Gastrocnemius medialis (tissue), 4 donors: ENCODE data around the gene CDH4. TPM values are rescaled to one million over a fixed set of nuclear protein-coding genes. Genes with fewer than 3 reads are reported as not detected.

Experiments
- ATAC-seq, 2 donors: fragments of 150-250 bp; one replicate each; pipeline ENCODE4 v1.9.1; 2016
- DNase-seq, 2 donors: peaks; one replicate each; pipeline ENCODE4 v3.0.0-alpha.2; 2019
- H3K27ac ChIP-seq, 4 donors: fragments of 200-600 bp; sonication (generic); 1 replicate in 1 of 4; 2 replicates in 3 of 4; pipeline ENCODE4 v1.5.1; 2016 to 2018; ENCODE audit warnings: mild to moderate bottlenecking in 2 of 4, moderate library complexity in 1 of 4
- H3K27me3 ChIP-seq, 3 donors: fragments of 200-600 bp; sonication (generic) in 2 of 3; 1 replicate in 1 of 3; 2 replicates in 2 of 3; pipeline versions ENCODE4 v1.5.1 to v1.6.0; 2016 to 2019; ENCODE audit warnings: mild to moderate bottlenecking in 1 of 3, moderate library complexity in 1 of 3
- H3K36me3 ChIP-seq, 2 donors: fragments of 200-600 bp; sonication (generic) in 1 of 2; one replicate each; pipeline ENCODE4 v1.5.1; 2017 to 2018
- H3K4me1 ChIP-seq, 2 donors: fragments of 200-600 bp; sonication (generic) in 1 of 2; one replicate each; pipeline ENCODE4 v1.5.1; 2016 to 2017; ENCODE audit warnings: mild to moderate bottlenecking in 2 of 2
- H3K4me3 ChIP-seq, 4 donors: fragments of 200-600 bp; sonication (generic) in 3 of 4; 1 replicate in 1 of 4; 2 replicates in 3 of 4; pipeline ENCODE4 v1.5.1; 2016 to 2019; ENCODE audit warnings: mild to moderate bottlenecking in 2 of 4
- H3K9me3 ChIP-seq, 3 donors: fragments of 200-600 bp; sonication (generic) in 2 of 3; 1 replicate in 1 of 3; 2 replicates in 2 of 3; pipeline ENCODE4 v1.5.1; 2016 to 2019
- CTCF ChIP-seq, 5 experiments: fragments of 450-650 bp in 3 of 5; fragments of 200-600 bp in 2 of 5; sonication (generic) in 2 of 5; IDR thresholded peaks in 4 of 5; conservative IDR thresholded peaks in 1 of 5; 1 replicate in 4 of 5; 2 replicates in 1 of 5; pipeline ENCODE4 v1.5.1; 2016 to 2019; ENCODE audit warnings: antibody characterized with exemption in 5 of 5, mild to moderate bottlenecking in 3 of 5, moderate library complexity in 3 of 5
- POLR2A ChIP-seq, 2 donors: fragments of 450-650 bp; IDR thresholded peaks; one replicate each; pipeline ENCODE4 v1.6.1; 2017; ENCODE audit warnings: antibody characterized with exemption in 2 of 2, mild to moderate bottlenecking in 2 of 2, moderate library complexity in 2 of 2
- in situ Hi-C, 4 donors: fragments of 200-750 bp; cut with MboI; loops; one replicate each; pipeline versions ENCODE4 v1.15.0 to v1.8.0; 2017; ENCODE audit warnings: low sequenced_read_pairs in 4 of 4
- intact Hi-C: fragments of 100-400 bp; cut with DNase I; formaldehyde crosslinking; loops from one replicate; pipeline ENCODE4 v1.15.1; 2023; ENCODE audit warnings: low total_unique reads
- total RNA-seq, 4 donors: library from RNA; depleted of rRNA; stranded (reverse); fragments of >200 nt; gene quantifications; one replicate each; pipeline versions ENCODE4 v1.1.0 to v1.2.3, GENCODE V29; 2016

The CDH4 gene
- total RNA-seq, 4 donors from 2014 or later = 0.38 to 1.2 (median 0.86) TPM

GRCh38 chr20:61596687-61597330 is 344.7 kb downstream of the CDH4 start:
- DNase-seq = no peak

GRCh38 chr20:61597996-61598395 is 345.9 kb downstream of the CDH4 start:
- Histone ChIP-seq H3K4me3 (no peak overlapping the region), H3K27ac (no peak overlapping the region), H3K4me1 (no peaks in the 10 kb centered on the region), H3K27me3 (no peaks in the 10 kb centered on the region), H3K9me3 (no peaks in the 10 kb centered on the region), H3K36me3 (no peaks in the 10 kb centered on the region)
- no peak for TF ChIP-seq POLR2A (IDR thresholded peaks at IDR 0.05)
- no peak for TF ChIP-seq CTCF (IDR thresholded peaks at IDR 0.05 in 4 of 5, conservative IDR thresholded peaks at IDR 0.05 in 1 of 5)
- ATAC-seq (no peak), DNase-seq (no peak)
- intact Hi-C loops = no loop called here
- in situ Hi-C loops = no loop called here

More at GRCh38 chr20:61596687-61597330, 344.7 kb downstream of the CDH4 start:
- Histone ChIP-seq H3K27me3 (no peaks in the 10 kb centered on the region), H3K36me3 (no peaks in the 10 kb centered on the region), H3K4me1 (no peaks in the 10 kb centered on the region), H3K9me3 (peaks cover 0 to 8% (median 0%) of the 10 kb centered on the region in 3 donors), H3K27ac (no peak overlapping the region), H3K4me3 (no peak overlapping the region)
- TF ChIP-seq CTCF (IDR thresholded peaks at IDR 0.05 in 4 of 5, conservative IDR thresholded peaks at IDR 0.05 in 1 of 5) (no peak), POLR2A (IDR thresholded peaks at IDR 0.05) (no peak)
- in situ Hi-C loops (no loop called here), intact Hi-C loops (no loop called here)
- ATAC-seq = no peak

GRCh38 chr20:61598586-61598985 is 346.5 kb downstream of the CDH4 start:
- in situ Hi-C loops = no loop called here
- intact Hi-C loops = no loop called here
- Histone ChIP-seq H3K4me3 (no peak overlapping the region), H3K27ac (no peak overlapping the region), H3K4me1 (no peaks in the 10 kb centered on the region), H3K9me3 (no peaks in the 10 kb centered on the region), H3K36me3 (no peaks in the 10 kb centered on the region), H3K27me3 (no peaks in the 10 kb centered on the region)
- TF ChIP-seq CTCF (IDR thresholded peaks at IDR 0.05 in 4 of 5, conservative IDR thresholded peaks at IDR 0.05 in 1 of 5) = no peak
- no peak for TF ChIP-seq POLR2A (IDR thresholded peaks at IDR 0.05)
- DNase-seq (no peak), ATAC-seq (no peak)

GRCh38 chr20:61599061-61599531 is 347.0 kb downstream of the CDH4 start:
- H3K36me3 ChIP-seq = no peaks in the 10 kb centered on the region
- DNase-seq = no peak
- no peaks in the 10 kb centered on the region for H3K27me3 ChIP-seq
- in situ Hi-C loops = no loop called here
- H3K4me1 ChIP-seq = no peaks in the 10 kb centered on the region
- intact Hi-C loops = no loop called here
- no peak overlapping the region for H3K4me3 ChIP-seq
- TF ChIP-seq POLR2A (IDR thresholded peaks at IDR 0.05) (no peak), CTCF (IDR thresholded peaks at IDR 0.05 in 4 of 5, conservative IDR thresholded peaks at IDR 0.05 in 1 of 5) (no peak)
- no peaks in the 10 kb centered on the region for H3K9me3 ChIP-seq
- ATAC-seq = no peak
- no peak overlapping the region for H3K27ac ChIP-seq
